ENCODE results near the gene TM6SF1.

DNA sequence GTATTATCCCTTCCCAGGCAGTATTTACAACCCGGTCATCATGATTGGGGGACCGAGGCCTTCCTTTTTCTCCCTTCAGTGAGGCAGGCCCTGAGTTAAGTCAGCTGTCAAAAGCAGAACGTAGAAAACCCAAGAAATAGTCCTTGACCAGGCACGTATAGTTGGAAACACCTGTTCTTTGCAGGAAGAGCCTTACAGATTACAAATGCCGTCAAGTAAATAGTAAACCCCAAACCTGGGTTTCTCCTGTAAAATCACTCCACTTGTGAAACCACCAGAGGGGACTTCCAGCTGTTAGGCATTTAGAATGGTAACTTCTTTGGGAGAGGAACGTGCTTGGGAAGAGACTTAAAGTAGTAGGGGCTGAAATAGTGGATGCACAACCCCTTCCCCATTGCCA lies 39.4 kb upstream of the TM6SF1 start:
- TF ChIP-seq POLR2A (IDR thresholded peaks at IDR 0.05; ENCODE audit: low read depth, low read length): no peak
- no peak for TF ChIP-seq POLR2AphosphoS5 (IDR thresholded peaks at IDR 0.05; ENCODE audit: low read depth, low read length)
- no peak for TF ChIP-seq TAF1 (IDR thresholded peaks at IDR 0.05; ENCODE audit: borderline replicate concordance, low read depth, low read length)
